ENCODE data around the gene LYRM4.
A peak's percentile ranks its signal among the peaks of the same experiment; 100 is the strongest.

LYRM4 gene

DNA sequence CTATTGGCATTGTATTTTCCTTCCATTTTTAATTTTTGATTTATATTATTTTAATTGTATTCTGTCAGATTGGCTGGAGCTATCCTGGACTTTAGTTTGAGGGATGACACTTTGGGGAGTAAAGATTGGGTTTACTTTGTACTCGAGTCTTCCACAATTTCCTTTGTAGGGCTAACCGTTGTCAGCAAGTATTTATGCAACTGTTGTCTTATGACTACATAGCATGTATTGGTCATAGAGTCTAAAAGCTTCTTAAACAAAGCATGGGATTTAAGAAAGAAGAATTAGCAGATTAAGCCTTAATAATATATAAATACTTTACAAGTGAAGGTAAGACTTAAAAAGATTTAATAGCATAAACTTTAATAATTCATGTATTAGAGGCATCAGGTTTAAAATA is 20.2 kb upstream of the LYRM4 start:
- no peak for DNase-seq (ENCODE audit: low read depth in 2 of 2, low spot score in 1 of 2)

- DNase-seq (ENCODE audit: low read depth in 2 of 2, low spot score in 1 of 2) = no peak
These were observed 19.2 kb upstream of the LYRM4 start for GRCh38 chr6:5279891-5280338.

DNA sequence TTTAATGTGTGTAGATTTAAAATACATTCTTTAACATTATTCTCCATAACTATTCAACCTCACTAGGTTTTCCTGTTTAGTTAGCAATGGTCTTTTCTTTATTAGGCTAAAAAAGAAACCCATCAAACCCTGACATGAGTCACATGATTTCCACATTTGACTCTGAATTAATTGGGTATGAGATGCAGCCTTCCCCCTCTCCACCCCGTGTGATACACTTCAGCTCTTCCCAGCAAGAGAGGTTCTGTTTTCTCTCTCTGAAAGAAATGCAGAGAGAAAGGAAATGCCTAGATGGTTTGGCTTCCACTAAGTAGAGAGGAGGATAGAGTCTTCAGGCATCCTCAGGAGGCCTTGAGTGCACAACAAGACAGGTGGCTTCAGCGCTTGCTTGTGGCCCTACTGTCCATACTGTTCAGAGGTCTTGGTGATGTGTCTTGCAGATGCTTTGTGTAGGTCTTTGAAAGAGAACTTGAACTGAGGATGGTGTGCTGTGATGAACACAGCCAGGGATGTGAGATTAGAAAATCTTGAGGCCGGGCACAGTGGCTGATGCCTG is 17.9 kb upstream of the LYRM4 start:
- DNase-seq (ENCODE audit: low read depth in 2 of 2, low spot score in 1 of 2) = no peak

DNA sequence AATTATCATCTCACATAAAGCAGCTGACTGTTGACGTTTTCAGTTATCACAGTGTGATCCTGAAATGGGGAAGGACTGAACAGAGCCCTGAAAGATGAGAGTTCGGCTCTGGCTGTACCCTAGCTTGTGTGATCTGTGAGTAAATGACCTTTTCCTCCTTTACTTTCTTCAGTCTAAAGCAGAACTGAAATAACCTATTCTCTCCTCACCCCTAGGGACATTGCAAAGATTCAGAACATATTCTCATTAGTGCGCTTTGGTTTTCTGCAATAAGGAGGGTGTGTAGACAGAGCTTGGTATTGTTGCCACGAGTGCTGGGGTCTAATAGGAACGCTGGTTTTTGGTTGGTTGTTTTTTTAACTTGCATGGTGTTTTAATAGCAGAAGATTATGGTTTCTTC is 17.3 kb upstream of the LYRM4 start:
- no peak for DNase-seq (ENCODE audit: low read depth in 2 of 2, low spot score in 1 of 2)

- DNase-seq (ENCODE audit: low read depth in 2 of 2, low spot score in 1 of 2) = no peak
These were observed 16.8 kb upstream of the LYRM4 start for GRCh38 chr6:5277589-5277988.

DNA sequence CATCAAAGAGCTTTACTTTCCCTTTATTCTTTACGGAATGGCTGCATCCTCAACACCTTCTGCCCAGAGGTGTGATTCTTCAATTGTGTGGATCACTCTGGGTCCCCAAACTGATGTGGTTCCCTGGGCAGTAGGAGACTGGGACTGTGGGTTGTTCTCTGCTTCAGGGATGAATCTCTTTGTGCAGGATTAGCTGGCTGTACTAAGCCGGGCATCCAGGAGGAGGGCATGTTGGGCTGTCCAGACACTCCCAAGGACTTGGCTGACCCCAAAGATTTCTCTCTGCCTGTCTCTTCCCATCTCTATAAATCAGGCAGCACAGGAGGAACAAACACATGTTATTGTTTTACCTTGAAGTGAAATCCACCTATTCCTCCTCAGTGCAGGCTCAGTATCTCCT is 15.8 kb upstream of the LYRM4 start:
- no peak for DNase-seq (ENCODE audit: low read depth in 2 of 2, low spot score in 1 of 2)

- no peak for DNase-seq (ENCODE audit: low read depth in 2 of 2, low spot score in 1 of 2)
These were observed 14.7 kb upstream of the LYRM4 start for GRCh38 chr6:5275497-5275896.

DNA sequence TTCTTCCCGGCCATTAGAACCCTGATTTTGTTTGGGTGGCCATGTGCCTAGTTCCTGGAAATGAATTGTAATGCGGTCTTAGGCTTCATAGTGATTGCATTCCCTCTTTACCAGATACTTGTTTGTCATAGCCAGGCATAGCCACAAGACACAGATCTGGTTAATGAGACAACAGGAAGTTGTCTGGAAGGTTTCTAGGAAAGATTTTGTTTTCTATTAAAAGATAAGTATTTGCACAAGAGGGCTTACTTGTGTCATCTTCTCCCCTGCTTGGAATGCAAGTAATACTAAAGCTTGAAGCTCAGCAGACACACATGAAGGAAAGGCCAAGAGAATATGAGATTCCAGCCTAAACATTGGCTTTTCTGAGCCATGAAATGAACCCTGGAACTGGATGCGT is 13.5 kb upstream of the LYRM4 start:
- no peak for DNase-seq (ENCODE audit: low read depth in 2 of 2, low spot score in 1 of 2)

DNA sequence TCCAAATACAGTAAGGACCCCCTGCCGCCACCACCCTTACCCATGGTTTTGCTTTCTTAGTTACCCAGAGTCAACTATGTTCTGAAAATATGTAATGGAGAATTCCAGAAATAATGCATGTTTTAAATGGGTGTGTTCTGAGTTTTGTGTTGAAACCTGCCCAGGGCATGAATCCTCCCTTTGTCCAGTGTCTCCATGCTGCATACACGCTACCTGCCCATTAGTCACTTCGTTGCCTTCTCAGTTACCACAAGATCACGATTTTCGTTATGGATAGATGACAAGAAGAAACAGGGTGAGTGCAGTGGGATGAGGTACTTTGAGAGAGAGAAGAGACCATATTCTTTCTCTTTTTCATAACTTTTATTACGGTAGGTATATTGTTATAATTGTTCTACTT is 11.2 kb upstream of the LYRM4 start:
- no peak for DNase-seq (ENCODE audit: low read depth in 2 of 2, low spot score in 1 of 2)

DNA sequence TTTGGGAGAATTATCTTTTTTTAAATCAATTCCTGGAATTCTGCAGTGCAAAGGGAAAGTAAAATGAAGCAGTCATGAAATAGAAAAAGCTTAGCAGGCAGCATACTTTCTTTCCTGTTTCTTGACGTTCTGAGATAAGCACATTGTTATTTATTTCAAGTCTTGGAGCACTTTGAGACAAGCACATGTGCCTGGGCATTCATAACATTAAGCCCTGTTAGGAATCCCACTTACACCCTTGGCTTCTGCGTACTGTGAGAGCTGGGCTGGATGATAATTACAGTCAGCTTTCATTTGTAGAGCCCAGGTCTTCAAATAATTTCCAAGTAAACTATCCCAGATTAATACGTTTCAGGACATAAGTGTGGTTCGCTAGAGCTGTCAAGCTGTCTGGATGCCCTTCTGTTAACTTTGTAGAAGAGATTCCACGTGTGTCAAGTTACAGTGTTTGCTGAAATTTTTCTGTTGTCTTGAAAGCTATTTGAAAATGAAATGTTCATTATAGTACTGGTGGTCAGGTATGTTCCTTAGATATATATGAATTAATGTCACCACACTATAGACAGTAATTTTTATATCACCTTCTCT is 9.4 kb upstream of the LYRM4 start:
- no peak for DNase-seq (ENCODE audit: low read depth in 2 of 2, low spot score in 1 of 2)

GRCh38 chr6:5266423-5266822 is 5.7 kb upstream of the LYRM4 start:
- DNase-seq (ENCODE audit: low read depth in 2 of 2, low spot score in 1 of 2) = no peak

DNA sequence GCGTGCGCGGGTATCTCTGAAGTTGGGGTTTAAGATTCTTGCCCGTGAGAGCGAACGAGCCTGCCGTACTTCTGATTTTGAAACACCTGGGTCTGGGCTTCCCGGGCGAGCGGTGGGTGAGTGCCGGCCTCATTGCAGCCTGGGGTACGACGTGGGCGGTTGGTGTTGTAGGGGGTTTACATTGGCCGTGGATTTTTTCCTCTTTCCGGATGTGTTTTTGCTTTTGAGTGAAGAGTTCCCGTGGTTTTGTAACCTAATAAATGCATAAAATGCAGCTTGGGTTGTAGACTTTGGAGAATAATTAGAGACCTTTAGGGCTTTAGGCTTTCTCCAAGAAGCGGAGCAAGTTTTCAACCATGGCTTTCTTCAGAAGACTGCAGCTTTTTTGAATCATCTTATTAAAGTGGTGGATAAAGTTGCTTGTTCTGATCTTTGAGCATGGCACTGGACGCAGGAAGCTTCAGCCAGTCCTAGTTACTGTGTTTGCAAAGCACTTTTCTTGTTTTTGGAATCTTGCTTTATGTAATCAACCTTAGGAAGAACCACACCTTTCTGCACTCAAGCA is 877 bp upstream of the LYRM4 start:
- no peak for DNase-seq (ENCODE audit: low read depth in 2 of 2, low spot score in 1 of 2)

GRCh38 chr6:5260111-5260620 is 584 bp downstream of the LYRM4 start:
- DNase-seq (ENCODE audit: low read depth in 2 of 2, low spot score in 1 of 2) = peak; percentile 52 to 59

- no peak for DNase-seq (ENCODE audit: low read depth in 2 of 2, low spot score in 1 of 2)
These were observed 1.3 kb downstream of the LYRM4 start for GRCh38 chr6:5259428-5259827.

GRCh38 chr6:5257400-5257799 is 3.4 kb downstream of the LYRM4 start:
- no peak for DNase-seq (ENCODE audit: low read depth in 2 of 2, low spot score in 1 of 2)

- no peak for DNase-seq (ENCODE audit: low read depth in 2 of 2, low spot score in 1 of 2)
These were observed 3.8 kb downstream of the LYRM4 start for GRCh38 chr6:5256952-5257351.

GRCh38 chr6:5250911-5251310 is 9.8 kb downstream of the LYRM4 start:
- no peak for DNase-seq (ENCODE audit: low read depth in 2 of 2, low spot score in 1 of 2)

GRCh38 chr6:5250451-5250850 is 10.3 kb downstream of the LYRM4 start:
- DNase-seq (ENCODE audit: low read depth in 2 of 2, low spot score in 1 of 2) = no peak

DNA sequence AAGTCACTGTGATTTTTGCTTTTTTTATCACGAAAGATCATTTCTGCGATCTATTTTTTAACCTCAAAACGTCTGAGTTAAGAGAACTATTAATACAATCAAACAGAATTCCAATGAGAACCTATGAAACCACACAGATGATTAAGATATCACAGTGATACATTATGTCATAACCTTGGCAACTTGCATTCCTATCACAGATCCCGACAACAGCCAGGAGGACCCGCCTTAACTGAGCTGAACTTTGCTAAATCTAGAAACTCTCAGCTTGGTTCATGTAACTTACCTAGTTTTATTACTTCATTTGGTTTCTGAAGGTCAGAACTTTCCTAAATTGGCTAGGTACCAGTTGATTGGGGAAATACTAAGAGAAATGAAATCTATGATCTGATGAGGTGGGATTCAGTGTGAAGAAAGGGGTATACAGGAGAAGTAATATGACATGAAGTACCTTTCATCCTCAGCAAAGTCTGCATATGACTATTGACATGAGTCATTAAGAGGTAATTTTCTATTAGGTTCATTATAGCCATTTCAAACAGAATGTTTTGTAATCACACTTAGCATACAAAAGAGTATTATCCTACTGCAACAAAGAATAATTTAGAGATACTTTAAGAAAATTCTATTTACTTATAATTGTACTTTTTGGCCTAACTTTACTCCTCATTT is 11.2 kb downstream of the LYRM4 start:
- DNase-seq (ENCODE audit: low read depth in 2 of 2, low spot score in 1 of 2) = no peak

- DNase-seq (ENCODE audit: low read depth in 2 of 2, low spot score in 1 of 2) = no peak
These were observed 12.2 kb downstream of the LYRM4 start for GRCh38 chr6:5248302-5249098.

- DNase-seq (ENCODE audit: low read depth in 2 of 2, low spot score in 1 of 2) = no peak
These were observed 13.5 kb downstream of the LYRM4 start for GRCh38 chr6:5247201-5247600.
